HG03135 (cell line): Measurements from ENCODE around the gene CDC20.
"Not testable (repeated sequence)": the region's sequence is repeated elsewhere in the genome, so short reads cannot be mapped to it uniquely, and the experiment has no call there.

Source experiments
- ATAC-seq: cut with Tn5 transposase; IDR thresholded peaks from one replicate; pipeline ENCODE4 v1.9.1; 2021; ENCODE audit warnings: mild to moderate bottlenecking, moderate library complexity; ENCODE audit not compliant: unreplicated experiment

CDC20 gene

DNA sequence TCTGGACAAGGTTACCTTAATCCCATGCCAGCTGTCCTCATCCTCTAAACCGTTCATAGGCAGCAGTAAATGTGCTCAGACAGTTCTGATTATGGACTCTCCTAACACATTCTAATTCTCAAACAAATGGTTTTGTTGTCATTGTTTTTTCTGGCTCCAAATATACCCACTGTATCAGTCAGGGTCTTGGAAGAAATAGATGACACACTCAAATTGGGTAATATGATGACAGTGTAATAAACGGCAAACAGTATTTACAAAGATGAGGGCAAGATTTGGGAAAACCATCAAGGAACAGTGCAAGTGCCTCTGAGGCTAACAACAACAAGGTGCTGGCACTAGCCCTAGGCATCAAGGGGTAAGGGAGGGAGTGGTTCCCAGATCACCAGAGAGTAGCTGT lies 4.3 kb upstream of the CDC20 start:
- no peak for ATAC-seq

GRCh38 chr1:43354936-43355335 lies 3.8 kb upstream of the CDC20 start:
- ATAC-seq = no peak

DNA sequence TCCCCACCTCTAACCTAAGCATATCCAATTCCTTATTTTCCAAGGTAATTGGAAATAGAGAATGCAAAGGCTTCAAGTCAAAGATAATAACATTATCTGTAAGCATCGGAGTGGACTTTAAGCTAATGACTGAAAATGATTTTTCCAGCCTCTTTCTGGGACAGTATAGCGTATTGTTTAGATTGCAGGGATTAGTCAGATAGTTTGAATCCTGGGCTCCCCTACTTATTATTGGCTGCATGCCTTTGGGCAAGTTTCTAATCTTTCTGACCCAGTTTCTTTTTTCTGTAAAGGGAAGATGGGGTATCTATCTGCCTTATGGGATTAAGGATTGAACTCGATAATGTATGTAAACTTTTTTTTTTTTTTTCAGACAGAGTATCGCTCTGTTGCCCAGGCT lies 1.5 kb upstream of the CDC20 start:
- ATAC-seq = no peak

DNA sequence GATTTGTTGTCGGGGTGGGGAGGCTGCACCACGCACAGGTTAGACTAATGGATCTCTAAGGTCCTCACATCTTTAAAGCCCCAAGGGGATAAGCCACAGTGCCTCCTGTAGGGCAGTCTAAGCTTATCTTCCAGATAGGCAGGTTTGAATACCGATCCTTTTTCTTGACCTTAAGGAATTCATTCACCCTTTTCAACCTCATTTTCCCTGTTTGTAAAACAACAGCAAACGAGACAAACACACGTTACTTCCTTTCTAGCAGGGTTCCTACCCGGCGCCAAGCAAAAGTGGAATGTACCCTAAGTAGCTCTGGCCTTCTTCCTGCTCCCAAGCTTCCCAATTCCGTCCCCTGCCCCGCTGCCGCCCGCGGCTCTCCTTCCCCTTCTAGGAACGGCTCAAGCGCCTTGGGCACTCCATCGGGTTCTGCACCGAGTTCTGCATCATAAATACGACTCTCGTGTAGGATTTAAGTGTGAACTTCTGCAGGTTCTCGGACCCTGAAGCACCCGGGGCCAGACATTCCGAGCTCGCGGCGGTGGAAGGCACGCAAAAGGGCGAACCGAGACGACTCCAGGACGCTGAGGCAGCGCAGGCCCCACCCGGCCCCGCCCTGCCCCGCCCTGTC lies 548 bp upstream of the CDC20 start:
- ATAC-seq = peak; percentile 14

GRCh38 chr1:43359696-43360095 lies 915 bp downstream of the CDC20 start:
- ATAC-seq = no peak

- no peak for ATAC-seq
Observed at GRCh38 chr1:43360616-43361015, 1.8 kb downstream of the CDC20 start.

DNA sequence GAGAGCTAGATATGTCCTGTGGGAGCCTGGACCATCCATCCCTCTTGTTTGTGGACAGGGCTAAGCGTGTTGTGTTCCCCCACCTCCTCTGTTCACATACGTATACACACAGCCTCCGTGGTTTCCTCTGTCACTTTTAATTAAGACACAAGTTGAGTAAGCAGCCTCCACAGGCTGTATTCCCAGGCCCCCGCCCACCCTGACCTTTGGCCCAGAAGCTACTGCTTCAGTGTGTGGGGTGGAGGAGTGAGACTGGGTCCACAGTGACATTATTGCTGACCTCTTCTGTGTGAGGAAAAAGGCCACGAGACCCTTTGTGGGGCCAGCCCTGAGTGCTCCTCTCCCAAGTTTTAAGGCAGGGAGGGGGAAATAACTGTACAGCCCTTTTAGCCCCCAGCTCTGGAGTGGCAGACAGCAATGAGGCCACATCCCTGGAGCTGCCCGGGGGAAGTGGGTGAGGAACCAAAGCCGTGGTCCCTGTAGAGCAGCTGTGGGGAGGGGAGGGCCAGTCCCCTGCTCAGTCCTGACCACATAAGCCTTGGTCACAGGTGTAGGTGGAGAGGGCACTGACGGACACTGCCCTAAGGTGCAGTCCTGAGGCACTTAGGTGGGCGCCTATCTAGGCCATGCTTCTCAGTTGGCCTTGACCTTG lies 4.6 kb downstream of the CDC20 start:
- no peak for ATAC-seq

- ATAC-seq = no peak
Observed at GRCh38 chr1:43363935-43364525, 5.2 kb downstream of the CDC20 start.

- no peak for ATAC-seq
Observed at GRCh38 chr1:43365678-43366077, 6.9 kb downstream of the CDC20 start.

DNA sequence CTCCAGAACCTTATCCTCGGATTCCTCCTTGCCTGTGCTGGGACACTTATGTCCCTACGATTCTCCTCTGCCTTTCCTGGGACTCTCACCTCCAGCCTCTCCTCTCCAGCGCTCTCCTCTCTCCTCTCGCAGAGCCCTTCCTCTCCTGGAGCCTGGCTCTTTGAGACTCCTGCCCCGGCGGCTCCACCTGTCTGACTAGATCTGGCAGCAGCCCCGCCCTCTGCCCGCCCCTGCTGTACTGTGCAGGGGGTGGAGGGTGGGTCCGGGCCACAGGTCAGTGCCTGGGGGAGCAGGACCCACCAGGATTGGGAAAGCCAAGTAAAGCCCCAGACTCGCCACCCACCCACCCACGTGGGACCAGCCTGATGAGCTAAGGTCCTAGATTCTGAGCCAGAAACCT lies 7.4 kb downstream of the CDC20 start:
- no peak for ATAC-seq

DNA sequence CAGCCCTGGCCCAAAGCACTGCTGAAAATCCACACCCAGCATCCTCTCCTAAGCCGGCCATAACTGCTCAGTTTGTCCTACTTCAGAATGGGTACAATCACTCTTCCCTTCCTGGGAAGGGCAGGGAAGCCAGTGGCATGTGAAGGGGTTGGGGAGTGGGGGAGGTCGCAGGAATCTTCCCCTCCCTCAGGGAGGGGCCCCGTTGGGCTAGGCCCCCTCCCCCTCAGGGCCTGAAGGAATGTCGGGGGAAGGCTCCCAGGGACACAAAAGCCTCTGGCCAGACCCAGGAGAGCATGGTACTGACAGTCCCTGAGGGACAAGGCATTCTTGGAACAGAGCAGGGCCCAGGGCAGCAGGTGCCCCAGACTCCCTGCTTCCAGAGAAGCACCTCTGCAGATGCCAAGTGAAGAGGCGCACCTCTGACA lies 7.8 kb downstream of the CDC20 start:
- ATAC-seq = no peak

GRCh38 chr1:43367026-43367903 lies 8.5 kb downstream of the CDC20 start:
- ATAC-seq = peak; percentile 33

DNA sequence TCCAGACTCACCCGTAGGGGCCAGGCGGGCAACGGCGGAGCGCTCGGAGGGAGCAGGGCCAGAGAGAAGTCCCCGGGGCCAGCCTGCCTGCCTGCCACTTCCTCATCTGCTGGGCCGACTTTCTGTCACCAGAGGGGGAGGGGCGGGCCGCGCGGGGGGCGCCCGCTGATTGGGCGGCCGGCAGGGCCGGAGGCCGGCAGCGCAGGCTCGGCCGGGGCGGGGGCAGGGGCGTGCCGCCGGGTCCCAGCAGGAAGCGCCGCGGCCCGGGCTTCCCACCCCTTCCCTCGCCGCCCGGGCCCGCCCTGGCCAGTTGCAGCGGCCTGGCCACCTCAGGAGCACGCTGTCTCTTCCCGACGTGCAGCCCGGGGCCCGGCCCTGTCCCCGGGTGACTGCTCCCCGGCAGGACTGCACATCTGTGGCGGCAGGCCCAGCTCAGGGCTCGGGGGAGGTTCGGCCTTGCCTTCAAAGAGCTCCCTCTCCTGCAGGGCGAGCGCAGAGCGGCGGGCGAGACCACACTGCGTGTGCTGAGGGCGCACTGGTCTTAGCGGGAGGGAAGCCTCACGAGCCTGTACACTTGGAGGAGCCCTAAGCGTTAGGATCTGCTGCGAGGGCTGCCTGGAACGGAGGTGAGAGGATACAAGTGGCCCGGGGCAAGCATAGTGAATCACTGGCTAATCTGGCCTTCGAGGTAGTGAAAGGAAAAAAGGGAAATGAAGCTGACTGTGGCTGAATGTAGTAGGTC lies 9.3 kb downstream of the CDC20 start, which contains the start of gene ELOVL1:
Gene ELOVL1, minus strand, starts transcription at position 108 of the 742 bp plus-strand sequence. CDS start 2,402 bp downstream, outside the sequence.
- peak; percentile 75 for ATAC-seq

- no peak for ATAC-seq
Observed at GRCh38 chr1:43368646-43369020, 9.9 kb downstream of the CDC20 start.

DNA sequence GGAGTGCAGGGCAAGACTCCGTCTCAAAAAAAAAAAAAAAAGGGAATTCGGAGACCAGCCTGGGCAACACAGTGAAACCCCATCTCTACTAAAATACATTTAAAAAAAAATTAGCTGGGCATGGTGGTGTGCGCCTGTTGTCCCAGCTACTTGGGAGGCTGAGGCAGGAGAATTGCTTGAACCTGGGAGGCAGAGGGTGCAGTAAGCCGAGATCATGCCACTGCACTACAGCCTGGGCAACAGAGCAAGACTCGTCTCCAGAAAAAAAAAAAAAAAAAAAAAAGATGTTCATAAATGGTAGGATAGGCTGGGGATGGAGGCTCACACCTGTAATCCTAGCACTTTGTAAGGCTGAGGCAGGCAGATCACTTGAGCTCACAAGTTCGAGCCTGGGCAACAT lies 11.0 kb downstream of the CDC20 start:
- ATAC-seq = not testable (repeated sequence)

DNA sequence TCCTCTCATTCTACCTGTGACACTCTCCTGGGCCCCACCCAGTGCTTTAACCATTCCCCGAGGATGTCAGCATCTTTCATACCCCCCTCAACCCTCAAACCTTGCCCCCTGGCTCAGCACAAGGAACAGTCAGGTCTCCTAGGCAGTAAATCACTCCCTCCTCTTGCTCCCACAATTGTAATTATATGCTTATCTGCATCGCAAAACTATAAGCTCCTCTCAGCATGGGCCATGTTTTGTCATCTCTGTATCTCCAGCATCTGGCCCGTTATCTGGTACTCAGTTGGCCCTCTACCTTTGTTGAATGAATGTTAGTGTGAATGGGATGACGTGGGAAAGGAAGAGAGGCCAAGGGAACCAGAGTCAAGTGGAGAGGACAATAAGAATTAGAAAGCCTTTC lies 11.8 kb downstream of the CDC20 start:
- ATAC-seq = no peak

GRCh38 chr1:43372172-43372571 lies 13.4 kb downstream of the CDC20 start:
- no peak for ATAC-seq

DNA sequence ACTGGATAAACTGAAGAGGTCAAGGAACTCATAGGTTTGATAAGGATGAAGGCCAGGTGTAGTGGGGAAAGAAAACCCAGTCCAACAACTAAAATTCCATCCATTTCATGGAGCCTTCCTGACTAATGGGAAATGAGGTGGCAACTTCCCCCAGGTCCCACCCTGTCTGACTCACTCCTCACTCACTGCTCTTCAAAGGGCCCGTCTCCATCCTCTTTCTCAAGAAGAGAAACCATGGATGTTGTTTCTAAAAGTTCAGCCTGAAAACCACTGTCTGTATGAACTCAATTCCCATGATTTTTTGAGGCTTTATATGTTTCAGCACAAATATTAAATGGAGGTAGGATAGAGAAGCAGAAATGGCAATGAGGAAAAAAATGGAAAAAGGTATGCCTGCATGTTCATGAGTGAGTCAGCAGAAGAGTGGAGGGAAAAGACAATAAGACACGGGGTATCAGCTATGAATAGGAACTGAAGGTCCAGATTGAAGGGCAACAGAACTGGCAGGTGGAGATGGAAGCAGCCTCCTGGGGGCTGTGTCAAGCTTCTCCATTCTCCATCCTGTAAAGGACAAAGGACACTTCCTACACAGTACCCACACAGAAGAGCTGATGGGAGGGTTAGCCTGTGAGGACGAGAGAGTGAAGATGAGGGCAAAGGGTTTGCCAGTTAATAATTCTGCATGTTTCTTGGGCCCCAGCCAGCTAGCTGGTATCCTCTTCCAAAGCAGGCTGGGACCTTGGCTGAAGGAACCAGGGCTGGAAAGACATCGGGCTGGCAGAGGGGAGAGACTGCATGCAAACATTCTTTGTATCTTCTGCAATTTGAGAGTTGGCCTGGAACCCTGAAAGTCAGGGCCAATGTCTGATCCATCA lies 14.5 kb downstream of the CDC20 start:
- ATAC-seq = no peak

GRCh38 chr1:43376723-43377235 lies 18.0 kb downstream of the CDC20 start:
- ATAC-seq = no peak

- ATAC-seq = no peak
Observed at GRCh38 chr1:43377831-43378230, 19.1 kb downstream of the CDC20 start.
